GM12878 (cell line): ENCODE results near the gene TSHZ2. TPM values are rescaled to one million over a fixed set of nuclear protein-coding genes. Genes with fewer than 3 reads are reported as not detected.

Source experiments
- ATAC-seq: fragments of 200-7000 bp; cut with Tn5 transposase; 3 replicates; pipeline ENCODE4 v1.9.1; 2020; ENCODE audit warnings: mild to moderate bottlenecking, moderate library complexity
- BruUV-seq: library from RNA; stranded (reverse); fragments of 400-500 nt; replicated peaks from 2 replicates; lab custom pipeline; 2021; lab: Mats Ljungman, UMichigan
- CTCF ChIA-PET: fragments of 300-600 bp; sonication (Branson Sonifier 250); formaldehyde crosslinking; extraction: SDS; loops from one replicate; lab custom pipeline; 2021; ENCODE audit warnings: inconsistent platforms; lab: Yijun Ruan, JAX
- POLR2A ChIA-PET: fragments of 350-600 bp; formaldehyde crosslinking; extraction: SDS; loops from one replicate; lab custom pipeline; 2021; ENCODE audit warnings: inconsistent platforms; lab: Charles Lee
- RAD21 ChIA-PET: fragments of 300-600 bp; sonication (Branson Sonifier 250); formaldehyde crosslinking; loops from one replicate; lab custom pipeline; 2023; ENCODE audit warnings: antibody characterized with exemption; ENCODE audit not compliant: unreplicated experiment; lab: Charles Lee
- SMC1A ChIA-PET: fragments of 300-600 bp; sonication (Branson Sonifier 250); formaldehyde crosslinking; loops from one replicate; lab custom pipeline; 2023; ENCODE audit not compliant: unreplicated experiment, uncharacterized antibody; lab: Charles Lee
- DNase-seq: peaks from one replicate; pipeline ENCODE4 v3.0.0-alpha.2; 2011; ENCODE audit warnings: low read depth, low spot score
- FAIRE-seq: peaks from 3 replicates; lab custom pipeline; 2011; peaks lifted over from hg19 to GRCh38; lab: Jason Lieb, UNC
- H2AFZ ChIP-seq: 2 replicates; pipeline ENCODE4 v1.6.0; 2011; ENCODE audit warnings: low read depth, low read length, control low read depth; ENCODE audit not compliant: control insufficient read depth
- H3K27ac ChIP-seq: 2 replicates; pipeline ENCODE4 v1.5.1; 2011; ENCODE audit warnings: control low read depth; ENCODE audit not compliant: control insufficient read depth, insufficient read depth
- H3K27me3 ChIP-seq, 2 experiments: replicated peaks in 1 of 2; 2 replicates each; pipeline versions ENCODE4 v1.6.0 to v1.6.1; 2011; ENCODE audit warnings: low read length in 1 of 2; ENCODE audit not compliant: control insufficient read depth in 2 of 2, insufficient read depth in 2 of 2
- H3K36me3 ChIP-seq, 2 experiments: 2 replicates each; pipeline ENCODE4 v1.5.1; 2011; ENCODE audit warnings: low read length in 1 of 2; ENCODE audit not compliant: control insufficient read depth in 2 of 2, insufficient read depth in 2 of 2
- H3K4me1 ChIP-seq: 2 replicates; pipeline ENCODE4 v1.6.1; 2011; ENCODE audit warnings: mild to moderate bottlenecking, low read length, moderate library complexity, mixed read lengths; ENCODE audit not compliant: control insufficient read depth, insufficient read depth
- H3K4me2 ChIP-seq: 2 replicates; pipeline ENCODE4 v1.6.0; 2011; ENCODE audit warnings: control low read depth; ENCODE audit not compliant: control insufficient read depth, insufficient read depth
- H3K4me3 ChIP-seq: fragments of 200-600 bp; sonication (generic); 2 replicates; pipeline ENCODE4 v1.5.1; 2016
- H3K79me2 ChIP-seq: 2 replicates; pipeline ENCODE4 v1.6.0; 2011; ENCODE audit warnings: low read length; ENCODE audit not compliant: control insufficient read depth, insufficient read depth
- H3K9ac ChIP-seq: 2 replicates; pipeline ENCODE4 v1.8.0; 2011; ENCODE audit warnings: low read length, control low read depth, mixed read lengths; ENCODE audit not compliant: control insufficient read depth, insufficient read depth
- H3K9me3 ChIP-seq: replicated peaks from 3 replicates; pipeline ENCODE4 v1.5.1; 2011; ENCODE audit warnings: mild to moderate bottlenecking, low read length; ENCODE audit not compliant: control insufficient read depth, insufficient read depth
- H4K20me1 ChIP-seq: 2 replicates; pipeline ENCODE4 v1.6.0; 2011; ENCODE audit not compliant: control insufficient read depth, insufficient read depth
- NFYB ChIP-seq: IDR thresholded peaks from 2 replicates; pipeline ENCODE4 v1.6.1; 2011; ENCODE audit warnings: low read depth, mild to moderate bottlenecking, low read length, improper control_type of control experiment, moderate library complexity; ENCODE audit not compliant: insufficient read depth
- REST ChIP-seq: IDR thresholded peaks from 2 replicates; pipeline ENCODE4 v1.6.1; 2012; ENCODE audit warnings: mild to moderate bottlenecking, low read depth, low read length
- WGBS: methylation state at CpG from one replicate; pipeline ENCODE4 v1.1.6; 2016; ENCODE audit warnings: low lambda C conversion rate; ENCODE audit not compliant: insufficient replicate concordance, insufficient coverage; ENCODE audit errors: missing lambda C conversion rate; 5-methylcytosine and 5-hydroxymethylcytosine counted together
- in situ Hi-C: fragments of 300-500 bp; cut with MboI; formaldehyde crosslinking; loops from 9 replicates; pipeline ENCODE4 v1.14.3; 2018; ENCODE audit warnings: mixed read lengths
- intact Hi-C: fragments of 100-400 bp; cut with micrococcal nuclease; formaldehyde crosslinking; loops from one replicate; pipeline ENCODE4 v1.14.2; 2022; ENCODE audit not compliant: unreplicated experiment
- polyA plus RNA-seq, 11 experiments: library from polyadenylated mRNA; depleted of rRNA in 4 of 11; unstranded in 6 of 11; stranded (reverse) in 5 of 11; fragments of >200 nt; fragmentation: Nextera tagmentation in 4 of 11; fragmentation: Illumina TruSeq in 1 of 11; extraction: Ambion mirVana in 4 of 11; extraction: Trizol in 1 of 11; gene quantifications; 1 replicate in 1 of 11; 2 replicates in 10 of 11; pipeline versions ENCODE4 v1.2.1 to v1.2.3, GENCODE V29; 2011 to 2016; ENCODE audit warnings: inconsistent platforms in 2 of 11, missing spikeins in 2 of 11, low read depth in 1 of 11
- total RNA-seq, 4 experiments: library from RNA; depleted of rRNA in 3 of 4; stranded (reverse); fragments of >200 nt in 3 of 4; fragmentation: Illumina TruSeq in 1 of 4; extraction: Trizol in 1 of 4; gene quantifications; 2 replicates each; pipeline versions ENCODE4 v1.2.1 to v1.2.3, GENCODE V29; 2013 to 2021
- TF ChIP-seq, protein P1 (sequence below): IDR thresholded peaks from 2 replicates; pipeline ENCODE4 v1.6.1; 2012; ENCODE audit warnings: low read depth, low read length, improper control_type of control experiment
- TF ChIP-seq, protein P2 (sequence below): IDR thresholded peaks from 2 replicates; pipeline ENCODE4 v1.6.1; 2011; ENCODE audit warnings: mild to moderate bottlenecking, low read depth, low read length, moderate library complexity; ENCODE audit not compliant: insufficient replicate concordance

The TSHZ2 gene
- total and polyA plus RNA-seq, 10 of the 15 experiments (the other 5 are each of a cell fraction or from before 2014, with no cell fraction given): 0.01 to 0.86 (median 0.13) TPM; not detected in 2

- Histone ChIP-seq H3K27ac (no peak overlapping the region), H4K20me1 (no peaks in the 10 kb centered on the region), H2AFZ (no peak overlapping the region), H3K9ac (no peak overlapping the region), H3K4me2 (no peak overlapping the region), H3K27me3 (no peaks in the 10 kb centered on the region), H3K4me3 (no peak overlapping the region), H3K4me1 (no peaks in the 10 kb centered on the region), H3K79me2 (no peaks in the 10 kb centered on the region), H3K36me3 (no peaks in the 10 kb centered on the region), H3K9me3 (no peaks in the 10 kb centered on the region)
- in situ Hi-C loops: no loop called here
- FAIRE-seq: no peak
- 50% methylated on average over 3 of the region's 3 CpGs for WGBS
- intact Hi-C loops: no loop called here
- SMC1A ChIA-PET: no interaction called here
- no peak for TF ChIP-seq NFYB
- TF ChIP-seq, protein P1, sequence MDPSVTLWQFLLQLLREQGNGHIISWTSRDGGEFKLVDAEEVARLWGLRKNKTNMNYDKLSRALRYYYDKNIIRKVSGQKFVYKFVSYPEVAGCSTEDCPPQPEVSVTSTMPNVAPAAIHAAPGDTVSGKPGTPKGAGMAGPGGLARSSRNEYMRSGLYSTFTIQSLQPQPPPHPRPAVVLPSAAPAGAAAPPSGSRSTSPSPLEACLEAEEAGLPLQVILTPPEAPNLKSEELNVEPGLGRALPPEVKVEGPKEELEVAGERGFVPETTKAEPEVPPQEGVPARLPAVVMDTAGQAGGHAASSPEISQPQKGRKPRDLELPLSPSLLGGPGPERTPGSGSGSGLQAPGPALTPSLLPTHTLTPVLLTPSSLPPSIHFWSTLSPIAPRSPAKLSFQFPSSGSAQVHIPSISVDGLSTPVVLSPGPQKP: no peak
- TF ChIP-seq, protein P2, sequence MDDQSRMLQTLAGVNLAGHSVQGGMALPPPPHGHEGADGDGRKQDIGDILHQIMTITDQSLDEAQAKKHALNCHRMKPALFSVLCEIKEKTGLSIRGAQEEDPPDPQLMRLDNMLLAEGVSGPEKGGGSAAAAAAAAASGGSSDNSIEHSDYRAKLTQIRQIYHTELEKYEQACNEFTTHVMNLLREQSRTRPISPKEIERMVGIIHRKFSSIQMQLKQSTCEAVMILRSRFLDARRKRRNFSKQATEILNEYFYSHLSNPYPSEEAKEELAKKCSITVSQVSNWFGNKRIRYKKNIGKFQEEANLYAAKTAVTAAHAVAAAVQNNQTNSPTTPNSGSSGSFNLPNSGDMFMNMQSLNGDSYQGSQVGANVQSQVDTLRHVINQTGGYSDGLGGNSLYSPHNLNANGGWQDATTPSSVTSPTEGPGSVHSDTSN: no peak
- no peak for TF ChIP-seq REST
- DNase-seq: no peak
- no TSS peak for BruUV-seq
- POLR2A ChIA-PET: no interaction called here
- RAD21 ChIA-PET: no interaction called here
- CTCF ChIA-PET: no interaction called here
- no peak for ATAC-seq
Observed at GRCh38 chr20:53522026-53522425, 549.9 kb downstream of the TSHZ2 start.
